Activated CD8-positive, alpha-beta T cell treated with anti-CD3 and anti-CD28 coated beads, Interleukin-2, amount 10 ng/mL, durations not matched to agents 7 days and 5 days (primary cell): ENCODE measurements around the gene PHKB. TPM values are rescaled to one million over a fixed set of nuclear protein-coding genes. Genes with fewer than 3 reads are reported as not detected.
"Not testable (repeated sequence)": the region's sequence is repeated elsewhere in the genome, so short reads cannot be mapped to it uniquely, and the experiment has no call there.

Experiments used
- ATAC-seq: fragments of 150-1000 bp; cut with Tn5 transposase; one replicate; pipeline ENCODE4 v1.10.0; 2021; ENCODE audit warnings: moderate library complexity
- CTCF ChIA-PET: fragments of 350-600 bp; sonication (Branson Sonifier 250); formaldehyde crosslinking; loops from one replicate; lab custom pipeline; 2021; ENCODE audit warnings: antibody characterized with exemption; lab: Charles Lee
- POLR2A ChIA-PET: fragments of 350-600 bp; sonication (Branson Sonifier 250); formaldehyde crosslinking; loops from one replicate; lab custom pipeline; 2021; ENCODE audit warnings: antibody characterized with exemption; lab: Charles Lee
- DNase-seq: peaks from one replicate; pipeline ENCODE4 v3.0.0-alpha.2; 2020
- H3K27ac Mint-ChIP-seq: one replicate; pipeline ENCODE4 v1.8.0; 2021; ENCODE audit warnings: mild to moderate bottlenecking, mixed read lengths
- H3K27me3 Mint-ChIP-seq: one replicate; pipeline ENCODE4 v1.8.0; 2021; ENCODE audit warnings: low read depth, mixed read lengths
- H3K36me3 Mint-ChIP-seq: one replicate; pipeline ENCODE4 v1.8.0; 2021; ENCODE audit warnings: low read depth, mixed read lengths
- H3K4me1 Mint-ChIP-seq: one replicate; pipeline ENCODE4 v1.8.0; 2021; ENCODE audit warnings: low read depth, mixed read lengths
- H3K4me3 Mint-ChIP-seq: one replicate; pipeline ENCODE4 v1.8.0; 2021; ENCODE audit warnings: mild to moderate bottlenecking, mixed read lengths
- H3K9me3 Mint-ChIP-seq: one replicate; pipeline ENCODE4 v1.8.0; 2022; ENCODE audit warnings: mixed read lengths; ENCODE audit not compliant: insufficient read depth
- total RNA-seq, 2 experiments: library from RNA; stranded (reverse); gene quantifications; one replicate each; pipeline ENCODE4 v1.2.3, GENCODE V29; 2021

Gene PHKB
- total RNA-seq, 2 experiments from 2014 or later, result 34.9 to 36.8 TPM

GRCh38 chr16:47458331-47458730, 2.8 kb upstream of the PHKB start:
- Mint-ChIP-seq H3K4me3 (no peak overlapping the region), H3K36me3 (peaks cover 40% of the 10 kb centered on the region), H3K27me3 (no peaks in the 10 kb centered on the region), H3K27ac (no peak overlapping the region), H3K4me1 (peaks cover 36% of the 10 kb centered on the region), H3K9me3 (no peaks in the 10 kb centered on the region)
- DNase-seq (no peak), ATAC-seq (no peak)
- ChIA-PET POLR2A (no interaction called here), CTCF (no interaction called here)

- POLR2A ChIA-PET, result interaction anchor here (1.0 kb wide), 1 partner anchor 109 kb away, joined by 3 read pairs; no protein-coding TSS in a partner anchor
- H3K9me3 Mint-ChIP-seq, result no peaks in the 10 kb centered on the region
- no peaks in the 10 kb centered on the region for H3K27me3 Mint-ChIP-seq
- peak overlapping the region; percentile 94 for H3K27ac Mint-ChIP-seq
- H3K36me3 Mint-ChIP-seq, result peaks cover 40% of the 10 kb centered on the region
- ATAC-seq (no peak), DNase-seq (no peak)
- H3K4me1 Mint-ChIP-seq, result peaks cover 45% of the 10 kb centered on the region
- CTCF ChIA-PET, result interaction anchor here (0.9 to 3.9 kb wide), 3 partner anchors 9 to 318 kb away, joined by 3 to 23 read pairs (median 5); no protein-coding TSS in a partner anchor
- H3K4me3 Mint-ChIP-seq, result peak overlapping the region; percentile 87
Observed at GRCh38 chr16:47459603-47460002, 1.5 kb upstream of the PHKB start.

- POLR2A ChIA-PET, result interaction anchor here (1.0 to 1.8 kb wide), 5 partner anchors 15 to 272 kb away, joined by 3 to 9 read pairs (median 3); no protein-coding TSS in a partner anchor
Observed at GRCh38 chr16:47460359-47460710, 796 bp upstream of the PHKB start.

GRCh38 chr16:47461598-47462266, 601 bp downstream of the PHKB start:
- Mint-ChIP-seq H3K27me3 (no peaks in the 10 kb centered on the region), H3K4me1 (peaks cover 42% of the 10 kb centered on the region), H3K36me3 (peaks cover 37% of the 10 kb centered on the region), H3K4me3 (peak overlapping the region; percentile 87), H3K9me3 (no peaks in the 10 kb centered on the region), H3K27ac (peak overlapping the region; percentile 94)
- ChIA-PET CTCF (interaction anchor here (0.7 to 3.9 kb wide), 8 partner anchors 17 to 593 kb away, joined by 3 to 23 read pairs (median 4); no protein-coding TSS in a partner anchor), POLR2A (interaction anchor here (0.7 to 1.8 kb wide), 10 partner anchors 16 to 489 kb away, joined by 3 to 9 read pairs (median 3); no protein-coding TSS in a partner anchor)
- peak; percentile 16 for ATAC-seq
- DNase-seq, result peak; percentile 42

More at GRCh38 chr16:47460359-47460710, 796 bp upstream of the PHKB start:
- Mint-ChIP-seq H3K27me3 (no peaks in the 10 kb centered on the region), H3K27ac (peak overlapping the region; percentile 94), H3K4me1 (peaks cover 42% of the 10 kb centered on the region), H3K4me3 (peak overlapping the region; percentile 87), H3K36me3 (peaks cover 40% of the 10 kb centered on the region), H3K9me3 (no peaks in the 10 kb centered on the region)
- ATAC-seq (no peak), DNase-seq (no peak)
- CTCF ChIA-PET, result interaction anchor here (0.8 to 3.9 kb wide), 6 partner anchors 10 to 1163 kb away, joined by 3 to 23 read pairs (median 4); no protein-coding TSS in a partner anchor

- DNase-seq, result no peak
- Mint-ChIP-seq H3K4me3 (no peak overlapping the region), H3K9me3 (no peaks in the 10 kb centered on the region), H3K27ac (no peak overlapping the region), H3K4me1 (peaks cover 36% of the 10 kb centered on the region), H3K36me3 (peaks cover 26% of the 10 kb centered on the region), H3K27me3 (no peaks in the 10 kb centered on the region)
- ATAC-seq, result no peak
- ChIA-PET CTCF (interaction anchor here (1.3 kb wide), 1 partner anchor 18 kb away, joined by 5 read pairs; no protein-coding TSS in a partner anchor), POLR2A (no interaction called here)
Observed at GRCh38 chr16:47463771-47464624, 2.9 kb downstream of the PHKB start.

GRCh38 chr16:47465919-47466630, 4.9 kb downstream of the PHKB start:
- DNase-seq (no peak), ATAC-seq (no peak)
- H3K27ac Mint-ChIP-seq, result no peak overlapping the region
- CTCF ChIA-PET, result no interaction called here
- peaks cover 21% of the 10 kb centered on the region for H3K36me3 Mint-ChIP-seq
- POLR2A ChIA-PET, result no interaction called here
- H3K4me3 Mint-ChIP-seq, result no peak overlapping the region
- H3K9me3 Mint-ChIP-seq, result no peaks in the 10 kb centered on the region
- H3K4me1 Mint-ChIP-seq, result peaks cover 23% of the 10 kb centered on the region
- no peaks in the 10 kb centered on the region for H3K27me3 Mint-ChIP-seq

- Mint-ChIP-seq H3K9me3 (no peaks in the 10 kb centered on the region), H3K27me3 (no peaks in the 10 kb centered on the region), H3K4me3 (no peak overlapping the region), H3K36me3 (peaks cover 17% of the 10 kb centered on the region), H3K4me1 (peaks cover 16% of the 10 kb centered on the region), H3K27ac (no peak overlapping the region)
- DNase-seq, result no peak
- no peak for ATAC-seq
- ChIA-PET CTCF (no interaction called here), POLR2A (interaction anchor here (0.6 kb wide), 1 partner anchor 26 kb away, joined by 3 read pairs; no protein-coding TSS in a partner anchor)
Observed at GRCh38 chr16:47467501-47467900, 6.4 kb downstream of the PHKB start.

GRCh38 chr16:47468070-47468689, 7.0 kb downstream of the PHKB start:
- POLR2A ChIA-PET, result interaction anchor here (0.6 kb wide), 2 partner anchors 25 to 61 kb away, joined by 3 read pairs; no protein-coding TSS in a partner anchor

GRCh38 chr16:47469227-47469626, 8.1 kb downstream of the PHKB start:
- H3K4me3 Mint-ChIP-seq, result no peak overlapping the region
- no peak for DNase-seq
- no peak overlapping the region for H3K27ac Mint-ChIP-seq
- peaks cover 9% of the 10 kb centered on the region for H3K36me3 Mint-ChIP-seq
- ATAC-seq, result no peak
- POLR2A ChIA-PET, result no interaction called here
- H3K9me3 Mint-ChIP-seq, result no peaks in the 10 kb centered on the region
- CTCF ChIA-PET, result no interaction called here
- no peaks in the 10 kb centered on the region for H3K27me3 Mint-ChIP-seq
- H3K4me1 Mint-ChIP-seq, result no peaks in the 10 kb centered on the region

More at GRCh38 chr16:47468070-47468689, 7.0 kb downstream of the PHKB start:
- H3K4me3 Mint-ChIP-seq, H3K27me3 Mint-ChIP-seq, CTCF ChIA-PET, DNase-seq, H3K4me1 Mint-ChIP-seq, H3K27ac Mint-ChIP-seq, ATAC-seq, H3K9me3 Mint-ChIP-seq: not testable (repeated sequence)
- H3K36me3 Mint-ChIP-seq, result peaks cover 17% of the 10 kb centered on the region

- ChIA-PET CTCF (no interaction called here), POLR2A (no interaction called here)
- no peak overlapping the region for H3K27ac Mint-ChIP-seq
- peaks cover 5% of the 10 kb centered on the region for H3K36me3 Mint-ChIP-seq
- ATAC-seq (no peak), DNase-seq (no peak)
- no peaks in the 10 kb centered on the region for H3K4me1 Mint-ChIP-seq
- no peaks in the 10 kb centered on the region for H3K27me3 Mint-ChIP-seq
- no peaks in the 10 kb centered on the region for H3K9me3 Mint-ChIP-seq
- H3K4me3 Mint-ChIP-seq, result no peak overlapping the region
Observed at GRCh38 chr16:47470211-47470610, 9.1 kb downstream of the PHKB start.

GRCh38 chr16:47470810-47471209, 9.7 kb downstream of the PHKB start:
- ChIA-PET CTCF (no interaction called here), POLR2A (no interaction called here)
- Mint-ChIP-seq H3K27me3 (no peaks in the 10 kb centered on the region), H3K4me3 (no peak overlapping the region), H3K9me3 (no peaks in the 10 kb centered on the region), H3K4me1 (no peaks in the 10 kb centered on the region), H3K36me3 (peaks cover 3% of the 10 kb centered on the region), H3K27ac (no peak overlapping the region)
- ATAC-seq (no peak), DNase-seq (no peak)
